ENCODE data around the gene RIN3.

RIN3 gene

GRCh38 chr14:92510972-92511371, 2.6 kb upstream of the RIN3 start:
- no peak for DNase-seq (ENCODE audit: extremely low read depth in 1 of 2, low read depth in 1 of 2)

- DNase-seq (ENCODE audit: extremely low read depth in 1 of 2, low read depth in 1 of 2): no peak
Observed at GRCh38 chr14:92511453-92512238, 1.9 kb upstream of the RIN3 start.

GRCh38 chr14:92512807-92513203, 776 bp upstream of the RIN3 start:
- no peak for DNase-seq (ENCODE audit: extremely low read depth in 1 of 2, low read depth in 1 of 2)

- DNase-seq (ENCODE audit: extremely low read depth in 1 of 2, low read depth in 1 of 2): no peak
Observed at GRCh38 chr14:92513966-92514843, 624 bp downstream of the RIN3 start.

DNA sequence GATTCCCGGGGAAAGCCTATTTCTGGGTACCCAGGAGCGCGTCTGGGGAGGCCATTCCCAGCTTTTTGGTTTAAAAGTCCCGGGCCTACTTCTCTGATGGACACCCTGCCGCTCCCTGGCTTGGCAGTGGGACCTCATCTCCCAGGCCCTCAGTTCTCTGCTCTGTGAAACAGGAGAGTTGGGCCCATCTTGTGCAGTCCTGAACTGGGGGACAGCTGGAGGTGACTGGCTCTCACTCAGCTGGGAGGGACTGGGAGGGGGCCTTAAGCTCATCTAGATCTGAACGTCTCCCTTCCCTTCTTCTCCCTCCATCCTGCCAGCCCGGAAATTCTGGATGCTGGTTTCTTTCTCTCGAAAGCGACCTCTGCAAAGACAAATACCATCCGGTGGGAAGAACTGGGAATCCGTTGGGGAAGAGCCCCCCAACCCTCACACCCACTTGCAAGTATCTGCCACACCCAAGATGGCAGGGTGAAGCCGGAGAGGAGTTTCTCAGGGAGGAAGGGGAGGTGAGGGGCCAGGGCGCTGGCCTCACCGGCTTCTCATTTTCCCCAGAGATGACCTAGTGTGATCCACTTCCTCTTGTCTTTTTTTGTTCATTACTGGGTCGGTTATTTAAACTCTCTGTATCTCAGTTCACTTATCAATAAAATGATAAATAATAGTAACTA, 1.4 kb downstream of the RIN3 start:
- DNase-seq (ENCODE audit: extremely low read depth in 1 of 2, low read depth in 1 of 2): no peak

DNA sequence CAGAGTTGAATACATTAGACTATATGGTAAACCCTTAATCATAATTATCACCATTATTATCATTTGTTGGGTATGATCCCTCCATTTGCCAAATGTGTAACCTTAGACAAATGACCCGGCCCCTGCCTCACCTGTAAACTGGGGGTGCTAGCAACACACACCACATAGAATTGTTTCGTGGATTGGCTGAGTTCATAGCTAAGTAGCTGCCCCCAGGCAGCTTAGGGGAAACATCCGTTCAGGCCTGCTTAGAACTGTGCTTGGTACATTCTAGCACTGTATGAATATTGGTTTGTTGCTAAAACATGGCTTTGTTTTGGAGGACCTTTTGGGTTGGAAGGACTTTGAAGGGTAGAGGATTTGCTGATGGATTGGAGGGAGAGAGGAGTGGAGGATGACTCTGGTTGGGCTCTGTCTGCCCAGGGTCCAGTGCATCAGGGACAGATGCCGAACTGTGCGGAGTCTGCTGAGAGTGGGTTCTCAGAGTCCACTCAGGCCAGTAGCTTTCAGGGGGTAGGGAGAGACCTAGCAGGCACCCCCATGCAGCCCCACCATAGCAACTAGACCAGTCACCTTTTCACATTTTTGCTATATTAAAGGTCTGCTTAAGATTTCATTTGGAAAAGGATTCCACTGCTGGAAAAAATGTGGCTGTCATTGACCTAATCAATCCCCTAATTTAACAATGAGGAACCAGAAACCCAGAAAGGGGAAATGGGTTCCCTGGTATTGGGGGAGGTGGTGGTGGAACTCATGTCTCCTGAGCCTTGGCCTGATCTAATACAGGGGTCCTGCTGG, 2.2 kb downstream of the RIN3 start:
- DNase-seq (ENCODE audit: extremely low read depth in 1 of 2, low read depth in 1 of 2): no peak

- DNase-seq (ENCODE audit: extremely low read depth in 1 of 2, low read depth in 1 of 2): no peak
Observed at GRCh38 chr14:92516344-92516965, 2.9 kb downstream of the RIN3 start.

DNA sequence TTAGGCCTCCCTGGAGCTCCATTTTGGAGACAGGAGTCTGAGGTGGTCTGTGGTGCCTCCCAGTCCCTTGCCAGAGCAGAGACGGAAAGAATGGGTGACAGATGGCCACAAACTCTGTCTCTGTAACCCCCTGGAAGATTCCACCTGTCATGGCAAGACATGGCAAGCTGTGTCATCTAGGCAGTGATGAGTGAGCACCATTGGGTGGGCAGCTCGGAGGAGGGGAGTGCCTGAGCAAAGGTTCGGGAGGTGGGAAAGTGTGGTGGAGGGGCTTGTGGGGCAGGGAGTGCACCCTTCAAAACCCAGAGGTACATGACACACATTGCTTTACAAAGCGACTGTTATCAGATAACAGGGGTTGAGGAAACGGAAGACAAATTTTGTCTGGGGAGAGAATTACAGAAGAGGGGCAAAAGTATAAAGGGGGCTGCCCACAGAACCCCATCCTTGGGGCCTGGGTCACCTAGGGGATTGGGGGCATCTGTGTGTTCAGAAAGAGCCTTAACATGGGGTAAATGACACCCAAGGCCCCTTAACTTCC, 3.5 kb downstream of the RIN3 start:
- DNase-seq (ENCODE audit: extremely low read depth in 1 of 2, low read depth in 1 of 2): peak; percentile 43 to 61

DNA sequence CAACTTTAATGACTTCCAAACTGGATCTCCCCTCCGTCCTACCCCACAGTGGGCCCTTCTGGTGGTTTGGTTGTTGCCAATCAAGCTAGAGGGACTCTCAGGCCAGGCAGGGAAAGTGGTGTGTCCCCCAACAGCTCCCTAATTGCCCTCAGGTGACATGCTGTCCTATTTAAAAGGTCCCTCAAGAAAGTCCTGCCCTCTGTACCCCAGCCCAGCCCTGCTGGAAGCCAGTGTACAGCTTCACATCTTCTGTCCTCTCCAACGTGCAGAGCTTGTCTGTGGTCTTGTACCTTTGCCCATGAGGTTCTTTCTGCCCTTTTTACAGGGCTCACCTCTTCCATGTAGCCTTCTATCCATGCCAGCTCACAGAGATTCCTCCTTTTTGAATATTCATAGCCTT, 4.2 kb downstream of the RIN3 start:
- DNase-seq (ENCODE audit: extremely low read depth in 1 of 2, low read depth in 1 of 2): no peak

DNA sequence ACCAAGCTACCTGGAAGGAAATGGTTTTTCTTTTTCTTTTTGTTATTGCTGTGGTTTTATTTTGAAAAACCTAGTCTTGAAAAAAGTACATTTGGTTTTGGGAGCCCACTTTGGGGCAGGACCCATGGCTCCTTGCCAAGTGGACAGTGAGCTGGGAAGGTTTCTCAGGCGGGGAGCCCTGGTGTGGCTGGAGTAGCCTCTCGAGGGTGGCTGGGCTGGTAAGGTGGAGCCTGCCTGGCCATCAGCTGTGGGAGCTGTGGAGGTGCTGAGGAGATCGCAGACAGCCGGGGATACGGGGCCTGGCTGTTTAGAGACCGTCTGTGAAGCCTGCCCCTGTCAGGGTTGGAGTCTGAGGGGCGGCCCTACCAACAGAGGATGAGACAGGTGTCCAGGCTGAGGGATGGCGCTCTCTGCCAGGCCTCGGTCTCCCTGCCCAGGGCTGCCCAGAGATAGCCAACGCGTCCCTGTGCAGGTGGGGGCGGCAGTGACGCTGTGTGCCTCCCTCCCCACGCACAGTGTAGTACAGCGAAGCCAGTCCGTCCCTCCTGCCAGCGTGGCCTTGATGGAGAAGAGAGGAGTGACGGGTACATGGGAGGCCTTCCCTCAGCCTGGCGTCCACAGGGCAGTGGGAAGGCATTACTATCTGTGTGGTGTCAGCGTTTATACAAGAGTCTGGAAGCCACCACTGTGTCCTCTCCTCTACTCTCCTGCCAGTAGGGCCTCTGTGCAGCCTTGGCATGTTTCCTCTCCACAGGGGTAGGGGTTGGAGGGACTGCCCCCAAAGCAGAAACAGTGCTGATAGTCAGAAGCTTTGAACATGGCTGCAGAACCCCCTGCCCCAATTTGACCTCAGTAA, 5.9 kb downstream of the RIN3 start:
- DNase-seq (ENCODE audit: extremely low read depth in 1 of 2, low read depth in 1 of 2): no peak

GRCh38 chr14:92520102-92521057, 6.8 kb downstream of the RIN3 start:
- DNase-seq (ENCODE audit: extremely low read depth in 1 of 2, low read depth in 1 of 2): no peak

DNA sequence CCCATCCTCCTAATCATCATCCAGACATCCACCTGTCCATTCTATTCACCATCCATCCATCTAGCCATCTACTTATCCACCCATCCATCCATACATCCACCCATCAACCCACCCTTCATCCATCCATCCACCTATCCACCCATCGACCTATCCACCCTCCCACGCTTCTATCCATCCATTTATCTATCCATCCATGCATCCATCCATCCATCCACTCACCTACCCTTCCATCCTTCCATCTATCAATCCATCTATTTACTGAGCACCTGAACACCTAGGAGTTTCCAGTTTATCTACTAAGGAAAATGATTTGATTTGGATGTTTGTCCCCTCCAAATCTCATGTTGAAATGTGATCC, 7.5 kb downstream of the RIN3 start:
- DNase-seq (ENCODE audit: extremely low read depth in 1 of 2, low read depth in 1 of 2): no peak

- no peak for DNase-seq (ENCODE audit: extremely low read depth in 1 of 2, low read depth in 1 of 2)
Observed at GRCh38 chr14:92523752-92524151, 10.2 kb downstream of the RIN3 start.

DNA sequence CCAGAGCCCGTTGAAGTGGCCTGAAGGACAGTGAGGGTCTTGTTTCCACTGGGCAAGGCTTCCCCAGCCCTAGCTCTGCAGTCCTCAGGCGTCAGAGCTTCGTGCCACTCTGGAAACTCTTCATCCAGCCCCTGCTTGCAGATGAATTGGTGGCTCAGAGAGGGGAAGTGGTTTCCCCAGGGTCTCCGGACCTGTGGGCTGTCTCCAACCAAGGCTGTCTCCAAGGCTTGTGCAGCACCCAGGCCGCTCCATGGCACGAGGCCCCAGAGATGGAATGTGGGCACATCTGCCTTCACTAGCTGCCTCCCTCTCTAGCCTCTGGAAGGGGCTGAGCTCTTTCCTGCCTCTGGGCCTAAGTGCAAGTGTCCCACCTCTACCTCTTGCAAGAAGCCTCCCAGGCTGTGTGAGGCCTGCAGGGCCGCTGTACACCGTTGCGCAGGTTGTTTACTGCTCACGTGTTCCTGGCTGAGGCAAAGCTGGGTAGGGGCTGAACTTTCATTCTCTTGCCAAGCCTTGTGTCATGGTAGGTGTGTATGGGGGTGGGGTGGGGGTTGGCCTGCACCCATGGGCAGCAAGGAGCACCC, 11.1 kb downstream of the RIN3 start:
- DNase-seq (ENCODE audit: extremely low read depth in 1 of 2, low read depth in 1 of 2): no peak

DNA sequence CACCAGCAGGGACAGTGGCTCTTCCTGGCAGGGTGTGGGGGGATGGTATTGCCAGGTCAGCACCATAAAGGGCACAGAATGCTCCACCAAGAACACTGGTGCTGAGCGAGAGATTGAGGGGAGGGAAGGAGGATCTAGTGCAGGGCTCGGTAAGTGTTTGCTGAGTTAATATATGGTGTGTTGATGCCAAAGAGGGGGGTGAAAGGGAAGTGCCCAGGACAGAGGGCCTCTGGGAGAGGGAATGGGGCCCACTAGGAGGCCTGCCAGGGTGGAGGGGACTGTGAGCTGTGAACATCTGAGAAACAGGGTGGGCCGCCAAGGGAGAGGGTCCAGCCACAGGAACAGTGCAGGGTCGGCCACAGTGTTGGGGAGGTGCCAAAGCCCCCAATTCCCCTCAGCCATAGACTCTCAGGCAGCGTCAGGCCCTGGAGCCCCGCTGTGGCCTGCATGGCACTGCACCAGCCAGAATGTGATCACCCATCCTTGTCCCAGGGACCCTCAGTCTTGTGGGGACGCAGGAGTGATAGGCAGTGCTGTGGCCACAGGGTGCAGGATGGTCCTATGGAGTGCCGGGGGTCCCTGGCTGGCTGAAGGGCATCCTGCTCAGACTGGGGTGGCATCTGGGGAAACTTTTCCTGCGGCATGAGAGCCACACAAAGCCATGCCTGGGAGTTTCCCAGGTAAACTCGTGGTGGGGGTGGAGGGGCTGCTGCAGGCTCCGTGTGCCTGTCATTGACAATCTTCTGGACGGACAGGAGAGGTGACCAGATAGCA, 11.9 kb downstream of the RIN3 start:
- no peak for DNase-seq (ENCODE audit: extremely low read depth in 1 of 2, low read depth in 1 of 2)

DNA sequence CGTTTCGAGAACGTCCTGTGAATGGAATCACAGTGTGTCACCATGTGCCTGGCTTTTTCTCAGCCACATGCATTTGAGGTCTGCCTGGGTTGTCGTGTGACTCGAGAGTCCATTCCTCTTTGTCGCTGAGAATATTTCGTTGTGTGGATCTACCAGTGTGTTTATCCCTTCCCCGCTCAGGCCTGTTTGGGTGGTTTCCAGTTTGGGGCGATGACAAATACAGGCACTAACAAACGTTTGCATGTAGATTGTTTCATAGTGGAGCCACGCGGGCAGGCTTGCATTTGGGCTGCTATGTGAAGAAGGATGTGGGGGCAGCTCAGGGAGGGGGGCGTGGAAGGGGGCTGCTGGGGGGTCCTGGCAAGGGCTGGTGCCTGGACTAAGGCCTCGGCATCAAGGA, 14.1 kb downstream of the RIN3 start:
- no peak for DNase-seq (ENCODE audit: extremely low read depth in 1 of 2, low read depth in 1 of 2)

DNA sequence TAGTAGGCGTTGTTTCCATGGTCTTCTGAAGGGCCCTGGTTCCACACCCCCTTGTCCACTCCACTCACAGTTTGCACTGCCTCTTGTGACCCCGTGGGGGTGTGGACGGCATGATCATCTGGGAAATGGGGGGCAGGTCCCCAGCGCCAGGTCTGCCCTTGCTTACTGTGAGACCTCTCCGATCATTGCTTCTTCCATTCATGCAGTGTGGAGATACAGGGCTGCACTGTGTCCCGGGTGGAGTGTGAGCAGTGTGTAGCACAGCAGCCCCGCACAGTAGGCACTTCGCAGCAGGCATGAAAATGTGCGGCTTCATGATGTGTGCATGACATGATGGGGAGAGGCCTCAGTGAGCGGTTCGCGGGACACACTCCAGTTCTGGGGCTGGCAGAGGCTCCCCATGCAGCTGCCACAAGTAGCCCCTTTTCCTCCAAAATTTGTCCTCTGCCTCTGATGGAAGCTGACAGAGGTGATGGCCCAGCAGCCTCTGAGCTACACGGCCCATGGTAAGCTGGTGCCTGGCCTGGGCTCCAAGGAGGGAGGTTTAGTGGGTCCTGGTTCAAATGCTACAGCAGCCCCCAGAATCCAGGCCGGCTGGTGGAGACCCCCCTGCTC, 15.0 kb downstream of the RIN3 start:
- no peak for DNase-seq (ENCODE audit: extremely low read depth in 1 of 2, low read depth in 1 of 2)

All from activated CD8-positive, alpha-beta memory T cell treated with anti-CD3 and anti-CD28 coated beads for 1 hour (primary cell).